Right lobe of liver (tissue), 6 donors: ENCODE results near the gene AKAP7. TPM values are rescaled to one million over a fixed set of nuclear protein-coding genes. Genes with fewer than 3 reads are reported as not detected.

Experiments used
- ATAC-seq, 4 donors: fragments of 200-7000 bp; cut with Tn5 transposase; one replicate each; pipeline ENCODE4 v1.9.1; 2020; ENCODE audit warnings: mild to moderate bottlenecking in 4 of 4, moderate library complexity in 4 of 4
- DNase-seq, 3 donors: peaks; one replicate each; pipeline ENCODE4 v3.0.0-alpha.2; 2020
- H3K27ac ChIP-seq, 3 donors: fragments of 200-600 bp; one replicate each; pipeline ENCODE4 v1.8.0; 2022
- H3K27me3 ChIP-seq, 2 donors: fragments of 200-600 bp; one replicate each; pipeline ENCODE4 v1.8.0; 2022
- H3K36me3 ChIP-seq, 4 donors: fragments of 200-600 bp; sonication (generic) in 1 of 4; one replicate each; pipeline versions ENCODE4 v1.5.1 to v1.8.0; 2017 to 2022; ENCODE audit warnings: control low read depth in 1 of 4
- H3K4me1 ChIP-seq, 4 donors: fragments of 200-600 bp; sonication (generic) in 1 of 4; one replicate each; pipeline versions ENCODE4 v1.5.1 to v1.8.0; 2017 to 2022; ENCODE audit warnings: control low read depth in 1 of 4
- H3K4me3 ChIP-seq, 3 donors: fragments of 200-600 bp; one replicate each; pipeline ENCODE4 v1.8.0; 2022
- H3K9me3 ChIP-seq, 4 donors: fragments of 200-600 bp; sonication (generic) in 1 of 4; one replicate each; pipeline versions ENCODE4 v1.5.1 to v1.8.0; 2017 to 2022; ENCODE audit warnings: control low read depth in 1 of 4
- CTCF ChIP-seq, 4 donors: fragments of 200-600 bp in 3 of 4; fragments of 450-650 bp in 1 of 4; IDR thresholded peaks; one replicate each; pipeline versions ENCODE4 v1.5.1 to v1.8.0; 2016 to 2022; ENCODE audit warnings: antibody characterized with exemption in 4 of 4, mild to moderate bottlenecking in 2 of 4
- POLR2A ChIP-seq: fragments of 450-650 bp; IDR thresholded peaks from one replicate; pipeline ENCODE4 v1.6.1; 2017; ENCODE audit warnings: antibody characterized with exemption, mild to moderate bottlenecking
- WGBS: methylation state at CpG from one replicate; pipeline ENCODE4 v1.1.6; 2018; ENCODE audit warnings: low coverage, low lambda C conversion rate; ENCODE audit not compliant: insufficient coverage; ENCODE audit errors: missing lambda C conversion rate; 5-methylcytosine and 5-hydroxymethylcytosine counted together
- intact Hi-C, 2 donors: fragments of 100-400 bp; cut with DNase I; formaldehyde crosslinking; loops; one replicate each; pipeline versions ENCODE4 v1.11.2 to v1.14.1; 2022
- total RNA-seq, 6 experiments: library from RNA; depleted of rRNA in 2 of 6; stranded (reverse); fragments of >200 nt in 2 of 6; fragmentation: NEBNext Ultra II Directional in 3 of 6; extraction: Animal tissue kit (Norgen Biotek cat#: 25700) in 3 of 6; gene quantifications; one replicate each; pipeline versions ENCODE4 v1.1.0 to v1.2.4, GENCODE V29; 2016 to 2023
- donor health status: DM: no; HTN: yes; CAD: no.
- donor health status: DM: no; HTN: no; CAD: no.
- donor health status: DM: no; HTN: no; CAD: no.
- donor health status: DM: no; HTN: yes; CAD: no.
- donor health status: DM: no; HTN: yes; CAD: no.

Gene AKAP7
- total RNA-seq, 6 experiments from 2014 or later = 8.6 to 16.3 (median 12.6) TPM

GRCh38 chr6:131160254-131160758 is 25.0 kb downstream of the AKAP7 start:
- no peak for TF ChIP-seq CTCF (IDR thresholded peaks at IDR 0.05)
- no peak for TF ChIP-seq POLR2A
- Histone ChIP-seq H3K4me3 (no peak overlapping the region), H3K36me3 (peaks cover 0 to 3% (median 0%) of the 10 kb centered on the region in 4 donors), H3K27me3 (no peaks in the 10 kb centered on the region), H3K4me1 (peaks cover 0 to 9% (median 4%) of the 10 kb centered on the region in 4 donors), H3K9me3 (no peaks in the 10 kb centered on the region), H3K27ac (no peak overlapping the region)
- WGBS = 12% methylated on average over 1 of the region's 1 CpG
- no peak for DNase-seq
- peak in 1 of 4 donors; percentile 28 for ATAC-seq
- intact Hi-C loops = no loop called here

GRCh38 chr6:131161987-131162386 is 26.7 kb downstream of the AKAP7 start:
- Histone ChIP-seq H3K4me1 (peaks cover 0 to 9% (median 4%) of the 10 kb centered on the region in 4 donors), H3K36me3 (peaks cover 0 to 8% (median 0%) of the 10 kb centered on the region in 4 donors), H3K27ac (no peak overlapping the region), H3K4me3 (no peak overlapping the region), H3K9me3 (no peaks in the 10 kb centered on the region), H3K27me3 (no peaks in the 10 kb centered on the region)
- WGBS = 98% methylated on average over 3 of the region's 3 CpGs
- DNase-seq = no peak
- TF ChIP-seq CTCF (IDR thresholded peaks at IDR 0.05) = no peak
- TF ChIP-seq POLR2A = no peak
- intact Hi-C loops = no loop called here
- ATAC-seq = no peak

- H3K27me3 ChIP-seq = no peaks in the 10 kb centered on the region
- WGBS = no CpG with 5 or more reads among the region's 1 CpG
- peaks cover 0 to 12% (median 0%) of the 10 kb centered on the region in 4 donors for H3K36me3 ChIP-seq
- DNase-seq (no peak), ATAC-seq (no peak)
- intact Hi-C loops = no loop called here
- peaks cover 0 to 9% (median 4%) of the 10 kb centered on the region in 4 donors for H3K4me1 ChIP-seq
- H3K9me3 ChIP-seq = no peaks in the 10 kb centered on the region
- H3K27ac ChIP-seq = no peak overlapping the region
- H3K4me3 ChIP-seq = no peak overlapping the region
- TF ChIP-seq CTCF (IDR thresholded peaks at IDR 0.05) (no peak), POLR2A (no peak)
These were observed 28.6 kb downstream of the AKAP7 start for GRCh38 chr6:131163886-131164285.

GRCh38 chr6:131164506-131164905 is 29.2 kb downstream of the AKAP7 start:
- TF ChIP-seq CTCF (IDR thresholded peaks at IDR 0.05) (no peak), POLR2A (no peak)
- Histone ChIP-seq H3K9me3 (no peaks in the 10 kb centered on the region), H3K36me3 (peaks cover 0 to 17% (median 0%) of the 10 kb centered on the region in 4 donors), H3K27me3 (no peaks in the 10 kb centered on the region), H3K4me1 (peaks cover 0 to 9% (median 4%) of the 10 kb centered on the region in 4 donors), H3K27ac (no peak overlapping the region), H3K4me3 (no peak overlapping the region)
- WGBS = 100% methylated on average over 2 of the region's 2 CpGs
- no peak for DNase-seq
- ATAC-seq = no peak
- intact Hi-C loops = no loop called here
